HG02642 (cell line): ENCODE results near the gene ZNF132.
"Not testable (repeated sequence)": the region's sequence is repeated elsewhere in the genome, so short reads cannot be mapped to it uniquely, and the experiment has no call there.

Experiments
- ATAC-seq: cut with Tn5 transposase; IDR thresholded peaks from one replicate; pipeline ENCODE4 v1.9.1; 2021; ENCODE audit warnings: mild to moderate bottlenecking; ENCODE audit not compliant: unreplicated experiment, poor library complexity

The ZNF132 gene

DNA sequence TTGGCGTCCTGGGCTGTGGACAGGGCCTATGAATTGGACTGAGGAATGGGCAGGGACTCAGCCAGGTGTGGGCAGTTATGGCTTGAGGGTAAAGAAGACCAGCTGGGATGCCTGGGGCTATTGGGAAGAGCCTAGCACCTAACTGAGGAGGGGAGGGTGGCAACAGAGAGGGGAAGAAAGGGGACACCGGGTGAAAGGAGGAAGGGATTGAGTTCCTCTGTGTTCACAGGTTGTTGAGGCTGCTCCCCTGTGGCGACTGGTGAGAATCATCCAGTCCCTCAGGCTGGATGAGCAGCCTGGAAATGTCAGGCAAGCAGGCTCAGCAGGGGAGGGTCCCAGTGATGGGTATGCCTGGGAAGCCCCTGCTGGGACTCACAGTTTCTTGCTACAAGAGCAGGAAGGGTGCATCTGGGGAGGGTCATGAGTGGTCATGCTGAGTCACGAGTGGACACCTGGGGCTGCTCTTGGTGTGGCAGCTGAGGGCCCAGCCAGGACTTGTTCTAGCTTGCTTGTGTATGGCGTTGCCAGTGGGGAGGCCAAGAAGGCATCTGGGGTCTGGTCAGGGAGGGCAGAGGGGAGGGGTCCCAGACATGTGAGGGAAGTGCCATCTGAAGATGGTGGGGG lies 28.4 kb upstream of the ZNF132 start:
- no peak for ATAC-seq

DNA sequence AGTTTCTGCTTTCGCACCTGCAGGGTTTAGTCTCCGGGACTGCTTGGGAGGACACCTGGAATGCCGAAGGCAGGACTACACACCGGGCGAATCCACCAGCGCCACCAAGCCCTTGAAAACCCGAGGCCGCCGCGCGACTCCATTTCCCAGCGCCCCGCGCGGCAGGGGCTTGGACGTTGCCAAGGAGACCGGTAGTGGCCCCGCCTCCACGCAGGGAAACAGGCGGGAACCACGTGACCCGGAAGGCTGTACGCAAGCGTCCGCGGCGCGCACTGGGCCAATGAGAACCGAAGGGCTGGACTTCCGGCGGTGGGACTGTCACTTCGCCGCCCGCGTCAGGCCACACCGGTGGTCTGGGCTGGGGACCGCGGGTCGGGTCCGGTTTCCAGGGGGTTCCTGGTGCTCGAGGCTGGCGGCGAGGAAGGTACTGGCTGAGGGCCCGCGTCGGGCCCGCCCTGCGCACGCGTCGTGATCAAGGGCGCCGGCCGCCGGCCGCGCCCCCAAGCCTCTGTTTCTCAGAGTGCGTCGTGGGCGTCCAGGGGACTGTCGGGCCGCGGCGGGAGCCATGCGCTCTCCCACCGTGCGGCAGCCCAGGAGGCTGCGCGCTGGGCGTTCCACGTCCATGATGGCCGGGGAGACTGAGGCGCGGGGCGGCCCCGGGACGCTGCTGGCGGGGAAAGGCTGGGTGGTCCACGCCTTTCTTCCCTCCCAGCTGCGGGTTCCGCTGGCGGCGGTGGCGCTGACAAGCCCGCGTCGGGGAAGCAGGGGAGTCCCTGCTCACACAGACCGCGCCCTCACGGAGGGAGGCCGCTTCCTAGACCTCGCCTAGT lies 27.0 kb upstream of the ZNF132 start, which contains the start of gene ZNF324:
TSS of gene ZNF324 (plus strand) at position 321 of the 830 bp plus-strand sequence. CDS start 2,106 bp downstream, outside the sequence.
- peak; percentile 90 for ATAC-seq

DNA sequence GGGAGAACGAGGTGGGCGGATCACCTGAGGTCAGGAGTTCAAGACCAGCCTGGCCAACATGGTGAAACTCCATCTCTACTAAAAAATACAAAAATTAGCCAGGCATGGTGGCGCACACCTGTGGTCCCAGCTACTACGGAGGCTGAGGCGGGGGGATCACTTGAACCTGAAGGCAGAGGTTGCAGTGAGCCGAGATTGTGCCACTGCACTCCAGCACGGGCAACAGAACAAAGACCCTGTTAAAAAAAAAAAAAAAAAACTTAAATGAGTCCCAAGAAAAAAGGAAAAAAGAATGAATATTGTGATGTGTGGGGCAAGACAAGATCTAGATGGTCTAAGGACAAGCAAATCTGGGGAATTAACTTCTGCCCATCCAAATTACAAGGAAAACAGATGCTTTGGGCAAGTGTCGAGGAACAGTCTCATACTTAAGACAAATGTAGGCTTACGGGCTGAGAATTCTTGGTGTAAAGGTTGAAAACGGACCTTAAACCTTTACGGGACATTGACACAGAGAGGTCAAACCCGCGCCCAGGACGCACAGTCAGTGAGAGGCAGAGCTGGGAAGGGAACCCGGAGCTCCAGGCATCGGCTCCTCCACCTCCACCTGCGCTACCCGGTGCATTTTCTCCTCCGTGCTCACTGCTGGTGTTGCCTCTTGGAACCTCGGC lies 26.3 kb upstream of the ZNF132 start:
- ATAC-seq: peak; percentile 16

DNA sequence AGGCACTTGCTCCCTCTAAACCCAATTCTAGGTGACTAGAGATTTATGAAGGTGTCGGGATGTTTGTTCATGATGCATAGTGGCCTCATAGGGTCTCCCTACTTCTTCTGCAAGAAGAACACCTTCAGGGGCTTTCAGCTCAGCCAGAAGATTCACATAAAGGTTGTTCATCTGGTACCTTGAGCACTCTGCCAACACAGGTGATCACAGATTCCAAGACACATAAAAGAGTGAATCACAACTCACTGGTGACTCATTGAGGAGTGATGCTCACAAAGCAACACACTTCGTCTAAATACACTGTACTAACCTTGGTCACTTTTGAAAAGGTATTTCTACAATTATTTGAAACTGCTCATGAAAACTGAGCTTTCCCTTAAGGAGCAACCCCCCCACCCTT lies 20.1 kb upstream of the ZNF132 start:
- no peak for ATAC-seq

DNA sequence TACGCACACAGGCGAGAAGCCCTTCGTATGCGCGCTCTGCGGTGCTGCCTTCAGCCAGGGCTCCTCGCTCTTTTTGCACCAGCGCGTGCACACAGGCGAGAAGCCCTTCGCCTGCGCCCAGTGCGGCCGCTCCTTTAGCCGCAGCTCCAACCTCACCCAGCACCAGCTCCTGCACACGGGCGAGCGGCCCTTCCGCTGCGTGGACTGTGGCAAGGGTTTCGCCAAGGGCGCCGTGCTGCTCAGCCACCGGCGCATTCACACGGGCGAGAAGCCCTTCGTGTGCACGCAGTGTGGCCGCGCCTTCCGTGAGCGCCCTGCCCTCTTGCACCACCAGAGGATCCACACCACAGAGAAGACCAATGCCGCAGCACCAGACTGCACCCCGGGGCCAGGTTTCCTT lies 16.2 kb upstream of the ZNF132 start:
- ATAC-seq: no peak

DNA sequence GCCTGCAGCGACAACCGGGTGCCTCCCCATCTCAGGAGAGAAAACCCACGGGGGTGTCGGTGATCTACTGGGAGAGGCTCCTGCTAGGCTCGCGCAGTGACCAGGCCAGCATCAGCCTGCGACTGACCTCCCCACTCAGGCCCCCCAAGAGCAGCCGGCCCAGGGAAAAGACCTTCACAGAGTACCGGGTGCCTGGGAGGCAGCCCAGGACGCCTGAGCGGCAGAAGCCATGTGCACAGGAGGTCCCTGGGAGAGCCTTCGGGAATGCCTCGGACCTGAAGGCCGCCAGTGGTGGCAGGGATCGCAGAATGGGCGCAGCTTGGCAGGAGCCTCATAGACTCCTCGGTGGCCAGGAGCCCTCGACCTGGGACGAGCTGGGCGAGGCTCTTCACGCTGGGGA lies 15.4 kb upstream of the ZNF132 start:
- ATAC-seq: no peak

DNA sequence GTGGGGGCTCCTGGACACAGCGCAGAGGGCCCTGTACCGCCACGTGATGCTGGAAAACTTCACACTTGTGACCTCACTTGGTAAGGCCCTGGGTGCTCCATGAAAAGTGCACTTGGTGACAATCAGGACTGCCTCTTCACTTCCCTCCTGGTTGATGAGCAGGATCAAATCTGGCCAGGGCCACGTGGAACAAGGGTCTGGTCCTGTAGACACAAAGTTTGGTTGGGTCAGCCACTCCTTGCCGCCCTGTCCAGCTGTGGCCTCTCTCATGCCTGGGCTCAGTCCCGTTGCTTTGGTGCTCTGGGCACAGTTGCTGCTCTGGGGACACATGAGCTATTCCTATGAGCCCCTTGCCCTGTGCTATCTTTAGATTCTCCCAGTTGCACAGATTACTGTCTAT lies 13.8 kb upstream of the ZNF132 start:
- ATAC-seq: no peak

DNA sequence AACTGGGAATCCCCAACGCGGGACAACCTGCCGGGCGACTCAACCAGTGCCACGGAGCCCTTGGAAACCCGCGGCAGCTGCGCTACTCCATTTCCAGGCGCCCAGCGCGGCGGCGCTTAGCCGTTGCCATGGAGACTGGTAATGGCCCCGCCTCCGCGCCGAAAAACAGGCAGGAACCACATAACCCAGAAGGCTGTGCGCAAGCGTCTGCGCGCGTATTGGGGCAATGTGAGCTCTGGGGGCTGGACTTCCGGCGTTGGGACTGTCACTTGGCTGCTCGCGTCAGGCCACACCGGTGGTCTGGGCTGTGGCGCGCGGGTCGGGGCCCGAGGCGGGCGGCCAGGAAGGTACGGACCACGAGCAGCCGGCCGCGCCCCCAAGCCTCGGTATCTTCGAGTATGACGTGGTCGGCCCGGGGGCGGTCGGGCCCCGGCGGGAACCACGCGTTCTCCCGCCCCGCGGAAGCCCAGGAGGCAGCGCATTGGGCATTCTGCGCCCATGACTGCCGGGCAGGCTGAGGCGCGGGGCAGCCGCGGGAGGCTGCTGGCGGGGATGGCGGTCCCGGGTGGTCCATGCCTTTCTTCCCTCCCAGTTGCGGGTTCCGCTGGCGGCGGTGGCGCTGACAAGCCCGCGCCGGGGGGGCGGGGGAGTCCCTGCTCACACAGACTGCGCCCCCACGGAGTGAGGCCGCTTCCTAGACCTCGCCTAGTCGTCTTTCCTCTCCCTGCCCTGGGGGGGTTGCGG lies 11.6 kb upstream of the ZNF132 start, which contains the start of gene ZNF324B:
TSS of gene ZNF324B (plus strand) at position 265 of the 744 bp plus-strand sequence. CDS start 2,080 bp downstream, outside the sequence.
- peak; percentile 97 for ATAC-seq

DNA sequence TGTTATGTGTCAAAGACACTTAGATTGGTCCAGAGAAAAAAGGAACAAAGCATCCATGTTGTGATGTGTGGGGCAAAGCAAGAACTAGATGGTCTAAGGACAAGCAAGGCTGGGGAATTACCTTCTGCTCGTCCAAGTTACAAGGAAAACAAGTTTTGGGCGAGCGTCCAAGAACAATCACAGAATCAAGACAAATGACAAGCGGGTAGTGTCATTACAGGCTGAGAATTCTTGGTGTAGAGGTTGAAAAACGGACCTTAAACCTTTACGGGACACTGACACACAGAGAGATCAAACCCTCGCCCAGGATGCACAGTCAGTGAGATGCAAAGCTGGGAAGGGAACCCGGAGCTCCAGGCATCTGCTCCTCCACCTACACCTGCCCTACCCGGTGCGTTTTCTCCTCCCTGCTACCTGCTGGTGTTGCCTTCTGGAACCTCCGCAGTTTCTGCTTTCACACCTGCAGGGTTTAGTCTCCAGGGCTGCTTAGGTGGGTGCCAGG lies 11.0 kb upstream of the ZNF132 start:
- ATAC-seq: no peak

DNA sequence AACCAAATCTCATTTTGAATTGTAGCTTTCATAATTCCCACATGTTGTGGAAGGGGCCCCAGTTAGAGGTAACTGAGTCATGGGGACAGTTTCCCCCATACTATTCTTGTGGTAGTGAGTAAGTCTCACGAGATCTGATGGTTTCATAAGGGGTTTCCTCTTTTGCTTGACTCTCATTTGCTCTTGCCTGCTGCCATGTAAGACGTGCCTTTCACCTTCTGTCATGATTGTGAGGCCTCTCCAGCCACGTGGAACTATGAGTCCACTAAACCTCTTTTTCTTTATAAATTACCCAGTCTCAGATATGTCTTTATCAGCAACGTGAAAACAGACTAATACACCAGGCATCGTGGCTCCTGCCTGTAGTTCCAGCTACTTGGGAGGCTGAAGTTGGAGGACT lies 10.0 kb upstream of the ZNF132 start:
- ATAC-seq: not testable (repeated sequence)

DNA sequence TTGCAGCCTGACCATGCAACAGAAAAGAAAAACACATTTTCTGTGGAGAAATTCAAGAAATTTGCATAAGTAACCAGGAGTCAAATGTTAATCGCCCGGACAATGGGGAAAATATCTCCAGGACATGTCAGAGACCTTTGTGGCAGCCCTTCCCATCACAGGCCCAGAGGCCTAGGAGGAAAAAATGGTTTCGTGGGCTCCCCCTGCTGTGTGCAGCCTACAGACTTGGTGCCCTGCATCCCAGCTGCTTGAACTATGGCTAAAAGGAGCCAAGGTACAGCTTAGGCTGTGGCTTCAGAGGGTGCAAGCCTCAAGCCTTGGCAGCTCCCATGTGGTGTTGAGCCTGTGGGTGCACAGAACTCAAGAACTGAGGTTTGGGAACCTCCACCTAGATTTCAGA lies 8.9 kb upstream of the ZNF132 start:
- not testable (repeated sequence) for ATAC-seq

DNA sequence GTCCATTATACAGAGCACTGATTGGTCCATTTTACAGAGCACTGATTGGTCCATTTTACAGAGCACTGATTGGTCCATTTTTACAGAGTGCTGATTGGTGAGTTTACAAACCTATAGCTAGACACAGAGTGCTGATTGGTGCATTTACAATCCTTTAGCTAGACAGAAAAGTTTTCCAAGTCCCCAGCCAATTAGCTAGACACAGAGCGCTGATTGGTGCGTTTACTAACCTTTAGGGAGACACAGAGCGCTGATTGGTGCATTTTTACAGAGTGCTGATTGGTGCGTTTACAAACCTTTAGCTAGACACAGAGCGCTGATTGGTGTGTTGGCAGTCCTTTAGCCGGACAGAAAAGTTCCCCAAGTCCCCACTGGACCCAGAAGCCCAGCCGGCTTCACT lies 3.0 kb upstream of the ZNF132 start:
- not testable (repeated sequence) for ATAC-seq

DNA sequence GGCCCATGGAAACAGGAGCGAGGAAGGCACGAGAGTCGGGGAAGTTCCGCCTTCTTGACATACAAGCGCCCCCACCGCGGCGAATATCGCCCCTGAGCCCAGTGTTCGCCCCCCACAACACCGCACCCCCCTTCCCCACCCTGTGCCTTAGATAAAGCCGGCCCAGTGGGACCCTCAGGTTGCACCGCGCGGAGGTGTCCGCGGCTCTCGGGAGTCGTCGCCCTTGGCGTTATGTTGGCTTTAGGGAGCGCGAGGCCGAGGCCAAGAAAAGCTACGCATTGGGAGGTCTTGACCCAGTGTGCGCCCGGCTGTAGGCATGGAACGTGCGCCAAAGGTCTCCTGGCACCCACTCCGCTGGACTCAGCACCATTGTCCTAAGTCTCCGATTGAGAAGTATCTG lies 603 bp upstream of the ZNF132 start:
- ATAC-seq: no peak

DNA sequence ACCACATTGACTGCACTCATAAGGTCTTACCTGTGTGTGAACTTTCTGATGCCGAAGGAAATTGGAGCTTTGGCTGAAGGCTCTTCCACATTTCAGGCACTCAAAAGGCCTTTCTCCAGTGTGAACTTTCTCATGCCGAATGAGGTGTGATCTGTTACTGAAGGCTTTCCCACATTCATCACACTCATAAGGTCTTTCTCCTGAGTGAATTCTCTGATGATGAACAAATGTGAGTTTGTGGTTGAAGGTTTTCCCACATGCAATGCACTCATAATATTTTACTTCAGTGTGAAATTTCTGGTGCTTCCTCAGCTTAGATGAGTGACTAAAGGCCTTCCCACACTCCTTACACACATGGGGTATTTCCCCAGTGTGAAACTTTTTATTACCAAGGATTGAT lies 5.7 kb downstream of the ZNF132 start:
- no peak for ATAC-seq

DNA sequence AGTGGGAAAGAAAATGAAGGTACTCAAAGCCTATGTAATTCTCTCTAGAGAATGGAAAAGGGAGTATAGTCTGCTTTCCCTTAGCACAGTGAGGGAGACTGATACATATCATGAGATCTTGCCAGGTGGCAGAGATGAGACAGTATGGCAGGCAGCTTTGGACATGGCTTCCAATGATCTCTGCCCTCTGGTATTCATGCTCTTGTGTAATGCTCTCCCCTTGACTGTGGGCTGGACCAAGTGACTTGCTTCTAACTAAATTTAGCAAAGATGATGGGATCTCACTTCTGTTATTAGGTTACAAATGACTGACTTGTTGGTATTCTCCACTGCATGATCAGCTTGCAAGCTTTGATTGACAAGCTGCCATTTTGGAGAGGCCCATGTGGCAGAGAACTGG lies 10.2 kb downstream of the ZNF132 start:
- ATAC-seq: no peak

DNA sequence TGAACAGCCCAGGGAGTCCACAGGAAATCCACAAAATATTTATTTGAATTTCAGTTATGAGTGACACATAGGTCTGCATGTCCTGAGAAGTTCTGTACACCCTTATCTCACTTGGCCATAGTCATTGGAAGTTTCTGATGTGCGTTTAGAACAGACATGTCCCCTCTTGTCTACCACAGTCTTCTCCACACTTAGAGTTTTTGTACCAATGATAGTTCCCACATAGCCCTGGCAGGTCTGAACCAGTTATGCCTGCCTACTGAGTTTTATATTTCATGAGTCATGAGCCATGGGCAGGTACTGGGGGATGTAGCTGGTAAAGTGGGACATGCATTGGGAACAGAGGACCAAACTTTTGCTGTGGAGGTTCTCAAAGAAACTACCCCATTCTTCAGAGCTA lies 11.3 kb downstream of the ZNF132 start:
- ATAC-seq: no peak

DNA sequence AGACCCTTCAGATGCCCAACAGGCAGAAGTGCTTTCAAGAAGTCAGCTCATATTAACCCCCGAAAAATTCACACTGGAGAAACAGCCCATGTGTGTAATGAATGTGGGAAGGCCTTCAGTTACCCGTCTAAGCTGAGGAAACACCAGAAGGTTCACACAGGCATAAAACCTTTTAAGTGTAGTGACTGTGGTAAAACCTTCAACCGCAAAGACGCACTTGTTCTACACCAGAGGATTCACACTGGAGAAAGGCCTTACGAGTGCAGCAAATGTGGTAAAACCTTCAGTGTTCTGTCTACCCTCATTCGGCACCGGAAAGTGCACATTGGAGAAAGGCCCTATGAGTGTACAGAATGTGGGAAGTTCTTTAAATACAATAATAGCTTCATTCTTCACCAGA lies 22.9 kb downstream of the ZNF132 start:
- ATAC-seq: no peak

DNA sequence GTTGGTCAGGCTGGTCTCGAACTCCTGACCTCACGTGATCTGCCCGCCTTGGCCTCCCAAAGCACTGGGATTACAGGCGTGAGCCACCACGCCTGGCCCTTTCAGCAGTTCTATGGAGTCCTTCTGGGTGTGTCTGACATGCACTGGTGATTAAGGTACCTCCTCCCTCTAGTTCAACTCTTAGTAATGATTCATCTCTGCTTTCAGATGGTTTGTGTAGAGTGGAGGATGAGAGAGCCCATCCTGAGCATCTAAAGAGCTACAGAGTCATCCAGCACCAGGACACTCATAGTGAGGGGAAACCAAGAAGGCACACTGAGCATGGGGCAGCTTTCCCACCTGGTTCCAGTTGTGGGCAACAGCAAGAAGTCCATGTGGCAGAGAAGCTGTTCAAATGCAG lies 23.3 kb downstream of the ZNF132 start:
- no peak for ATAC-seq

DNA sequence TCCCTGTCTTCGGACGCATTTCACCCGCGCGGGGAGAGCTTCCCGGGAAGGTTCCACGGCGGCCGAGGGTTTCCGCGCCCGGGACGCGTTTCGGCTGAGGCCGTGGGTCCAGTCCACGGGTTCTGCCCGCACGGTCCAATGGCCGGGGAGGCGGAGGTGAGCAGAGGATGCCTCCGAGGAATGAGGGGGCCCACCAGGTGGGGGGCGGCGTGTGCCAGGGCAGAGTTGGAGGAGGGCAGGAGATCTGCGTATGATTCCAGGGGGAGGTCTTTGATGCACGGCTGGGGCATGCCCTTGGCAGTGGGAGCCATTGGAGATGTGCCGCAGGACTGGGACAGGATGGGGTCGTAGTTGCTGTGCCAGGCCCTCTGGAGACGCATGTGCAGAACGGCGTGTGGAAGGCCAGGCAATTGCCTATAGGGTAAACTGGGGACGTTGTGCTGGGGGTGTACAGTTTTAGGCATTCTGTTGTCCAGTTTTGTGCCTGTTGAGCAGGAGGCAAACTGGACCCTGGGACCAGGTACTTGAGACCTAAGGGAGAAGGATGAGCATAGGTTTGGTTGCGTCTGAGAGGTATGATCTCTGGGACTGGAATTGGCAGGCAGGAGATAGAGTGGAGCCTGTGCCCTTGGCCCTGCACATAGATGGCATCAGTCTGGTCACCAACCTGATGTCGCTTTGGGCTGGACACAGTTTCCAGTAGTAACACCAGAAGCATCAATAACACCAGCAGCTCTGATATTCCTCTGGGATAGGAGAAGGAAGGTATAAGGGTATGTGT lies 30.8 kb downstream of the ZNF132 start:
- ATAC-seq: peak; percentile 16
